HTERT RPE-1 (cell line): ENCODE measurements around the gene ATP6V1G1.
"Not testable (repeated sequence)": the region's sequence is repeated elsewhere in the genome, so short reads cannot be mapped to it uniquely, and the experiment has no call there.

ENCODE experiments used
- in situ Hi-C: fragments of 300-500 bp; cut with MboI; formaldehyde crosslinking; loops from 4 replicates; pipeline ENCODE4 v1.14.3; 2020; ENCODE audit warnings: low sequenced_read_pairs

The ATP6V1G1 gene

GRCh38 chr9:114587345-114588202 lies at the start of gene ATP6V1G1:
Gene ATP6V1G1 (plus strand): TSS chr9:114587769. CDS start chr9:114587839, 70 bp downstream.
- in situ Hi-C loops: no loop called here

DNA sequence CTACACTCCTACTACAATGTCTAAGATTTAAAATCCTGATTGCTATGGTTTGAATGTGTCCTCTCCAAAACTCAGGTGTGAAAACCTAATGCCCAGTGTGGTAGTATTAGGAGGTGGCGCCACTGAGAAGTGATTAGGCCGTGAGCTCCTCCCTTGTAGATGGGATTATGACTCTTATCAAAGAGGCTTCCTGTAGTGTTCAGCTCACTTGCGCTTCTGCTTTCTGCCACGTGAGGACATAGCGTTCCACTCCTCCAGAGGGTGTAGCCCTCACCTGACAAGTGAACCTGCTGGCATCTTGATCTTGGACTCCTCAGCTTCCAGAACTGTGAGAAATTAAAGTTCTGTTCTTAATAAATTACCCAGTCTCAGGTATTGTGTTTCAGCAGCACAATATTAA lies 49.3 kb upstream of the ATP6V1G1 start:
- in situ Hi-C loops: no loop called here

GRCh38 chr9:114539701-114540380 lies 47.7 kb upstream of the ATP6V1G1 start:
- in situ Hi-C loops: no loop called here

DNA sequence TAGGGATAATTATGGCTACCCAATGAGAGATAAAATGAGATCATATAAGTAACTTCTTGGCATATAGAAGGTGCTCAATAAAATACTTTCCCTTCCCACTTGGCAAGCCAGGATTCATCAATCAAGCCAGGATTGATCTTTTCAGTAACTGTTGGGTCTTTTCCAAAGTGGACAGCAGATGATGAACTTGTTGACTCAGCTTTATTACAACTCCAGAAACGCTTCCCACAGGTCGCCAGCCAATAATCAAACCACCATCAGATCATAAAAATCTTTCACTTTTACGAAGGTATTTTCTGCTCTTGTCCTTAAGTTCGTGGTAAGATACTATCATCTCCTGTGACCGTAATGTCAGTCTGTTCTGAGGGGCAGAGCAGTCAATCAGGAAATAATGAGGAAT lies 42.5 kb upstream of the ATP6V1G1 start:
- in situ Hi-C loops: no loop called here

DNA sequence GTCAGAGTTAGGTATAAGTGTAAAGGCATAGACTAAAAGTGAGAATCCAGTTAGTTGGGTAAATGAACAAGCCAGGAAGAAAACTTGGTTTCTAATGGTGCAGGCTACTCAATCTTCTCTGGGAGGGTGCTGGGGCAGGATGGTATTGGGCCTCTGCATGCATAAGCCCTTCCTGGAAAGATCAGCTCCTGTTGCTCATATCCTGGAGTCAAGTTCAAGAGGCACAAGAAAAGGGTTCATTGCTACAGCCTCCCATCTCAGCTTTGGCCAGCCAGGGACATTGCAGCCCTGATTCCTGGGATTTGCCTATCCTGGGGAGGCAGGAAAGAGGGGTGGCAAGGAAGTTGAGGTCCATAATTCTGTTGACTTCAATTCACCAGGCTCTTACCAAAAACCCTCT lies 40.7 kb upstream of the ATP6V1G1 start:
- in situ Hi-C loops: no loop called here

GRCh38 chr9:114549697-114550330 lies 37.8 kb upstream of the ATP6V1G1 start:
- in situ Hi-C loops: no loop called here

DNA sequence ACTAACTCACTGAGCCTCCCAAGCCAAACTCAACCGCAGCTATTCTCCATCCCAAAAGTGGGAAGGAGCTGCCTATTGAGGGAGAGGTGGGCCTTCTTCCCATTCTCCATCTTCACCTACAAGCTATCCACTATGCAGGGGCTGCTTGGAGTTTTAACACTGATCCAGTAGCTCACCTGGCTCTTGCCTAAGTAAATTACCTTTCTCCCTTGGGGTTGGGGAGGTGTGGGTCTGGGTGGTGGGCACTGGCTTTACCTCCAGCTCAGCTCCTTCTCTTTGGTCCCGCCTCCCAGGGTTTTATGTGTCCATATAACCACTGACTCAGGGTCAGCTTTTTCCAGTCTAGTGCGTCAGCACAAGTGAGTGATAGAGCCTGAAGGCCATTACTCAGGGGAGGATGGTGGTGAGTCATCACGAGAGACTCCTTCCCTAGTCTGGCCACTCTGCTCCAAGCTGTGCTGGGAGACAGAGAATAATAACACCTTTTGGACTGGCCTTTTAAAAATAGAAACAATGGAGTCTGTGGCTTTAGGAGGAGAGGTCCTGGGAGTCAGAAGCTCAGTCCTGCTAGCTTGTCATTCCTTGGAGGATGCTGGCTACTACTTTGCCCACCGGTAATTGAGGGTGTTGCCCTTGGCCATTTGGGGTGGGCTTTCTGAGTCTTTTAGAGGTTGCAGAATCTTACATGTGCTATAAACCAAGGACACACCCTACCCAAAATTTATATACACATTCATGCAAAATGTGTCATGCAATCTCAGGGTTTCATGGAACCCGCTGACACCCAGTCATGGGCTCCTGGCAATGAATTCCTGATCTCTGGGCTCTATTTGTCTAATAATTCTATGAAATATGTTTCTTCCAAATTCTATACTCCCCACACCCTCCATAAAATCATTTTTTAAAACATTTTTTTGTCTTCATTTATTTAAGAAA lies 35.6 kb upstream of the ATP6V1G1 start:
- in situ Hi-C loops: no loop called here

DNA sequence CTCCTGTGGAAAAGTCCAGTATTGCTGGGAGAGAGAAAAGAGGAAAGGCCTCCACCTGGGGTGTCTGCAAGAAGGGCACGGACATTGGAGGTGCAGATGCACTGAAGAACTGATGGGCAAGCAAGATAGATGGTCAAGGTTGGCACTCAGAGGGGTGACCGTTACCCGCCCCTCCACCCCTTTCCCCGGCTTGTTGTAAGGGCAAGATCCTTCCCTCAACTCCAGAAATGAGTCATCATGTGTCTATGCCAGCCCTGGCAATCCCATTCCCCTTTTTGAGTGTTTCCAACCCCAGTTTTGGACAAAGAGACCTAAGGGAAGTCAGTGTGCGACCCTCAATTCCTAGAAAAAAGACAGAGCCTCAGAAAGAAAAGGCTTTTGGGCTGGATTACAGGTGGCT lies 34.9 kb upstream of the ATP6V1G1 start:
- in situ Hi-C loops: no loop called here

DNA sequence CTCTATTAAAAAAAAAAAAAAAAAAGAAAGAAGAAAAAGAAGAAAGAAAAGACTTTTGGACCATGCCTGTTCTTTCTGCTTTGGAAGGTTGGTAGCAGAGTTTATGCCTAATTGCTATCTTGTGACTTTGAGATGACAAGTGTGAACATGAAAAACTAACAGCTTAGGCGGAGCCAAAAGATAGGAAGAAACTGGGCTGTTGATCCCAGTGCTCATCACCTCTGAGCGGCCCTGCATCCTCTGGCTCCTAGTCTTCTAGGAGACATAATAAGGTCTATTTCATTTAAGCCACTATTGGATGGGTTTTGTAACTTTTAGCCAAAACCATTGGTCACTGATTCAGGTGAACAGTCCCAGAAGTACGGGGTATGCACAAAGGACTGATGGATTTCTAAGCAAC lies 34.4 kb upstream of the ATP6V1G1 start:
- in situ Hi-C loops: no loop called here

GRCh38 chr9:114555696-114556095 lies 31.9 kb upstream of the ATP6V1G1 start:
- in situ Hi-C loops: no loop called here

GRCh38 chr9:114558027-114558675 lies 29.4 kb upstream of the ATP6V1G1 start:
- in situ Hi-C loops: no loop called here

- in situ Hi-C loops: no loop called here
These were observed 27.6 kb upstream of the ATP6V1G1 start for GRCh38 chr9:114559830-114560513.

- in situ Hi-C loops: no loop called here
These were observed 26.6 kb upstream of the ATP6V1G1 start for GRCh38 chr9:114560956-114561355.

DNA sequence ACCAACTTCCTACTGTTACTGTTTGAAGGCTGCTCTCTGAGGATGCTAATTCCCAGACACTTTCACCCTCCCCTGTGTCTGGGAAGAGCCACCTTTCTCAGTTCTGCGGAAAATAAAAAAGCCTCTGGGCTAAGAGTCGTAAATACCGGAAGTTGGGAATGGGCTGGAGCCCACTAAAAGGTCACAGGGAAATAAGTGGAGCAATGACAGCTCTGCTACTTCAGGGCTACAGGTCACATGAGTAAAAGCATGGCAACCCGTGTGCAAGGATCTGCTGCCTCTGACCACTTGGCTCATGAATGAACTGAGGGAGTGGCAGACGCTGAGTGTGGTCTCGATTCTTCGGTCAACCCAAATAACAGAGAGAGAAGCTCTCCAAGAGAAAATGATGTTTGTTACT lies 25.8 kb upstream of the ATP6V1G1 start:
- in situ Hi-C loops: no loop called here

- in situ Hi-C loops: no loop called here
These were observed 22.4 kb upstream of the ATP6V1G1 start for GRCh38 chr9:114565204-114565603.

DNA sequence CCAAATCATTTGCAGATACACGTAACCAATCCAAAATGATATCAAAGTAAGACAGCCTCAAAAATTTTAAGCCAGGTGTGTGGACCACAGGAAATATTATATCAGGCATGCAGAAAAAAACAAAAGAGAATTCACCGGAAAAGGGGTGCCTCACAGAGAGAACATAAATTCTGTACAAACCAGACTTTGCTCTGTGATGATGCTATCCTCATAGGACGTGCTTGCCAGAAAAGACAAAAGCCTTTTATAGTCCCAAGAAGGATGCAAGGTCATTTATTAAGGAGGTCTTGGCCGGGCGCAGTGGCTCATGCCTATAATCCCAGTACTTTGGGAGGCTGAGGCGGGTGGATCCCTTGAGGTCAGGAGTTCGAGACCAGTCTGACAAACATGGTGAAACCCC lies 16.8 kb upstream of the ATP6V1G1 start:
- in situ Hi-C loops: no loop called here

- in situ Hi-C loops: no loop called here
These were observed 16.2 kb upstream of the ATP6V1G1 start for GRCh38 chr9:114571391-114571790.

DNA sequence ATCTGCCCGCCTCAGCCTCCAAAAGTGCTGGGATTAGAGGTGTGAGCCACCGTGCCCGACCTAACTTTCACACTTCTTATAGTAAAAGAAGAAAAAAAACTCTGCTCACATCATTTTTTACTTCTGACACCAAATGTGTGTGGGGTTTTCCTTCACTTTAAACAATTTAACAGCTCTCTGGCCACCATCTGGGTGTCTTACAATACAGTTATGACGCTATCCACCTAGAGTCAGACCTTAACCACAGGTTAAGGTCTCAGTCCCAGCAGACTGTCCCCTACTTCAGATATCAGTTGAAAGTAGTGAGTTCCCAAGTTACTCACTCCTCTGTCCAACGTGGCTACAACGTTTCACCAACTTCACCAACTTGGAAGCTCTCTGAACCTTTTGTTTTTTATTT lies 15.4 kb upstream of the ATP6V1G1 start:
- in situ Hi-C loops: no loop called here

GRCh38 chr9:114574438-114574837 lies 13.1 kb upstream of the ATP6V1G1 start:
- in situ Hi-C loops: no loop called here

DNA sequence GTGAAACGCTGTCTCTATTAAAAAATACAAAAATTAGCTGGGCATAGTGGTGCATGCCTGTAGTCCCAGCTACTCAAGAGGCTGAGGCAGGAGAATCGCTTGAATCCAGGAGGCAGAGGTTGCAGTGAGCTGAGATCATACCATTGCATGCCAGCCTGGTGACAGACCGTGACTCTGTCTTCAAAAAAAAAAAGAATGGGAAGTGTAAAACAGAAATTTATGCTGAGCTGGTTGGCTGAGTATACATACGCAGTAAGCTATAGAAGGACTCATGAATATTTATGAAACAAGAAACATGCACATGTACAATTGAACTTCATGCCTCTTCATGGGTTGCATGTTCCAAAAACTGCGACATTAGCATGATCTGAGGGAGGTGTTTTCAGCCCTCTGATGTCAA lies 10.8 kb upstream of the ATP6V1G1 start:
- in situ Hi-C loops: not testable (repeated sequence)
